Hepatocyte (in vitro differentiated cells): ENCODE data around the gene STX1B.

Experiments used
- CTCF ChIP-seq: fragments of 200-600 bp; sonication (generic); IDR thresholded peaks from 2 replicates; pipeline ENCODE4 v1.5.1; 2016; ENCODE audit warnings: antibody characterized with exemption, mild to moderate bottlenecking; ENCODE audit not compliant: poor library complexity
- EZH2 ChIP-seq: fragments of 200-600 bp; sonication (generic); IDR thresholded peaks from 2 replicates; pipeline ENCODE4 v1.6.1; 2016; ENCODE audit warnings: antibody characterized with exemption, mild to moderate bottlenecking, borderline replicate concordance
- EZH2phosphoT487 ChIP-seq: fragments of 200-600 bp; sonication (generic); IDR thresholded peaks from one replicate; pipeline ENCODE4 v1.6.1; 2018; ENCODE audit warnings: antibody characterized with exemption, mild to moderate bottlenecking, low read depth, moderate library complexity; ENCODE audit not compliant: unreplicated experiment, severe bottlenecking

GRCh38 chr16:30971298-30971697 is 39.1 kb downstream of the STX1B start:
- TF ChIP-seq CTCF (no peak), EZH2phosphoT487 (no peak), EZH2 (no peak)
